Inferior parietal cortex (tissue), 1 donor: ENCODE results near the gene ELF2.
"Not testable (repeated sequence)": the region's sequence is repeated elsewhere in the genome, so short reads cannot be mapped to it uniquely, and the experiment has no call there.

Experiments used
- DNase-seq: peaks from one replicate; pipeline ENCODE4 v3.0.0-alpha.2; 2016; ENCODE audit errors: extremely low spot score

Gene ELF2

GRCh38 chr4:139144161-139144859, 32.7 kb downstream of the ELF2 start:
- no peak for DNase-seq

GRCh38 chr4:139142980-139143379, 34.0 kb downstream of the ELF2 start:
- DNase-seq: no peak

DNA sequence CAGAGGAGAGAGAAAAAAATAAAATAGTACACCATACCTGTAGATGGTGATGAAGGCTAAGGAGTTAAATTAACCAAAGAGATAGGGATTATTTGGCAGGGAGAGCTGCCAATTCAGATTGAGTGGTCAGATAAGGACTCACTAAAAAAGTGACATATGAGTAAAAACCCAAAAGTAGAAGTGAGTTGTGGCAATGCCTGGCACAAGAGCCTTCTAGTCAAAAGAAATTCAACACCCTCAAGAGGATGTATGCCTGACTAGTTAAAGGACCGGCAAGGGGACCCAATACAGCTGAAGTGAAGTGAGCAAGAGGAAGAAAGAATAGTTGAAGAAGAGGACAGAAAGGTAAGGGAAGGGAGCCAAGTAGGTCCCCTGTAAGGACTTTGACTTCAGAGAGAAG, 34.9 kb downstream of the ELF2 start:
- DNase-seq: no peak

DNA sequence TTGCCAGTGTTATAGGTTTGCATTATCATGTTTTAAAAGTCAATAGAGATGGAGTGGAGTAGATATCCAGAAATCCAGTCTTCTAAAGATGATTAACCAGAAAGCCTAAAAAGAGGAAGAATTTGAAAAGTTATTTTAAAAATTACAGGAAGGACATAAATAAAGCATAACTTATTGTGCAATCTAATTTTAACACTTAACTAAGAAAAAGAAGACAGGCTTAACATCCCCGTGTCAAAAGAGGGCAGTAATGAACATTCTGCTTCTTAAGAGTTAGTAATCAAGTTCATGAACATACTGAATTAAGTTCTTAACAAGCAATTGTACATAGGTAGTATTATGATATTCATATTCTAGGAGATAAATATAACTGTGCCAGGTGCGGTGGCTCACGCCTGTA, 39.3 kb downstream of the ELF2 start:
- no peak for DNase-seq

DNA sequence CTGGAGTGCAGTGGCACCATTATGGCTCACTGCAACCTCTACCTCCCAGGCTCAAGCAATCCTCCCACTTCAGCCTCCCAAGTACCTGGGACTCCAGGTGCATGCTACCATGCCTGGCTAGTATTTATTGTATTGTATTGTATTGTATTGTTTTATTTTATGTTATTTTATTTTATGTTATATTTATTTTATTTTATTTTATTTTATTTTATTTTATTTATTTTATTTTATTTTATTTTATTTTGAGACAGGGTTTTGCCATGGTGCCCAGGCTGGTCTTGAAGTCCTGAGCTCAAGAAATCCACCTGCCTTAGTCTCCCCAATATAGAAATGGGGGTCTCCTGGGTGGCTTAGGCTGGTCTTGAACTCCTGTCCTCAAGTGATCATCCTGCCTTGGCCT, 42.6 kb downstream of the ELF2 start:
- DNase-seq: no peak

- no peak for DNase-seq
These were observed 45.7 kb downstream of the ELF2 start for GRCh38 chr4:139131209-139131870.

GRCh38 chr4:139129206-139129605, 47.8 kb downstream of the ELF2 start:
- DNase-seq: no peak

- DNase-seq: no peak
These were observed 50.1 kb downstream of the ELF2 start for GRCh38 chr4:139126898-139127297.

GRCh38 chr4:139123910-139124309, 53.1 kb downstream of the ELF2 start:
- no peak for DNase-seq

- DNase-seq: no peak
These were observed 58.7 kb downstream of the ELF2 start for GRCh38 chr4:139118365-139118764.

GRCh38 chr4:139115226-139115625, 61.8 kb downstream of the ELF2 start:
- DNase-seq: no peak

DNA sequence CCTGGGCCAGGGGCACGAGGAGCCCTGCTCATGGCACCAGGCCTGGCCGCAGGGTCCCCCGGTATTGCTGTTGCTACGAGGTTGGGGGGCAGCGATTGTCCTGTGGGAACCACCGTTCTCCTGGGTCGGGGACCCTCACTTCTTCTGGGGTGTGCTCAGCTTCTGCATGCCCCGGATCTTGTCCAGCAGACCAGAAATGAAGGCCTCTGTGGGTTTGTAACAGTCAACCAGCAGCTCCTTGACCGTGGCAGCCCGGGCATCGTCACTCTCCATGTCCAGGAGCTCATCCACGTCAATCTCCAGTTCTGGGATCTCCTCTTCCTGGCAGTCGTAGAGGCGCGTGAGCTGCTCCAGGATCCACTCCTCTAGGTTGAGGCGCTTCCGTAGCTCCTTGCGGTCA, 62.2 kb downstream of the ELF2 start:
- not testable (repeated sequence) for DNase-seq

DNA sequence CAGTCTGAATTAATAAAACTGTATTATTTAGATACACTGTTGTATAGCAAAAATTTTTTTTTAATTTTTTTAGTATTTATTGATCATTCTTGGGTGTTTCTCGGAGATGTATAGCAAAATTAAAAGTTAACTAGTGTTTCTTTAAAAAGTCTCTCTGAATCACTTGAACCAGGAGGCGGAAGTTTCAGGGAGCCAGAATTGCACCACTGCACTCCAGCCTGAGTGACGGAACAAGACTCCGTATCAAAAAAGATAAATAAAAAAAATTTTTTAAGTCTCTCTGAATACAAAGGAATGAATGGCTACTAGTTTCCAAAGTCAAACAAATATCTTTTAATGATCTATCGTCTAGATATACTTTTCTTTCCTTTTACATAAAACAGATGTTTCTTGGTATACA, 64.4 kb downstream of the ELF2 start:
- no peak for DNase-seq

- DNase-seq: no peak
These were observed 68.4 kb downstream of the ELF2 start for GRCh38 chr4:139108567-139109128.

DNA sequence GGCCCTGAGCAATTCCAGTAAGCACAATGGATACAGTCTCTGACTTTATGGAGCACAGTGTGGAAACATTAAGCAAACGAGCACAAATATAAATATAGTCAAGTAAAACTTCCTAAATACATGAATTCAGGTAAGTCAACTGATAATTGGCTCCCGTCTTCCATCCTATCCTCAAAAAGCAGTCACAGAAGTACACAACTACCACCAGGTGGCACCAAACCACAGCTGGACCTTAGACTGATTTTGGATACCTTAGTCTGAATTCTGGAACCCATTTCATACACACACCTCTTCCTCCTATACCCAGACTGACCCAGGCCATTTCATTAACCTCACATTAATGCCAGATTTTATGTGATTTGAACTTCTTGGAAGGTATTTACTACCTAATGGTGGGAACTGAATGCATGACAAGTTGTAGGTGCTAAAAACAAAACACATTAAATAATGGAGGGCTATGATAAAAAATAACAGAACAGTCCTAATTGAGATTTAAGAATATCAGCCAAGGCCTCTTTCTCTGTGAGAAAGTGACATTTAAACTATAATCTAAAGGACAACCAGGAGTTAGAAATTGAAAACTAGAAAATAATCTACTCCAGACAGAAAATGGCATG, 77.5 kb downstream of the ELF2 start:
- DNase-seq: peak; percentile 94

DNA sequence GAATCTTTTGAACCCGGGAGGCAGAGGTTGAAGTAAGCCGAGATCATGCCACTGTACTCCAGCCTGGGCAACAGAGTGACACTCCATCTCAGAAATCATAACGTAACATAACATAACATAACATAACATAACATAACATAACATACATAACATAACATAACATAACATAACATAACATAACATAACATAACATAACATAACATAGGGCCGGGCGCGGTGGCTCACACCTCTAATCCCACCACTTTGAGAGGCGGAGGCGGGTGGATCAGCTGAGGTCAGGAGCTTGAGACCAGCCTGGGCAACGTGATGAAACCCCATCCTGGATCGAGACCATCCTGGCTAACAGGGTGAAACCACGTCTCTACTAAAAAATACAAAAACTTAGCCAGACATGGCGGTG, 84.7 kb downstream of the ELF2 start:
- DNase-seq: no peak

DNA sequence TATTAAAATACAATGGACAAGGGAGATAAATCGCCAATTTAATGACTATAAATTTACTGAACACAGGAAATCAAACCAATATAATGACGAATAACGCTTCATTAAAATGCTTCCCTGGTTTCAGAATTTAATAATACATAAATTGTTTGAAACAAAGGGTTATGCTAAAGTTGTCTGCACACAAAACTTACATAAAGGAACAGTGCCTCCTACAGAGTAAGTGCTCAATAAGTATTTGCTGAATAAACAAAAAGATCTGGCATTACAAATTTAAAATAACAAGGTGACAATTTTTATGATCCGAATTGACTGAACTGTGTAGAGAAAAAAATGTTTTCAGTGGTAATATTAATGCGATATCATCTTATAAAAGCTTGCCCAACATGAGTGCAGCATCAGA, 91.9 kb downstream of the ELF2 start:
- DNase-seq: no peak

- DNase-seq: no peak
These were observed 92.3 kb downstream of the ELF2 start for GRCh38 chr4:139084804-139085093.

DNA sequence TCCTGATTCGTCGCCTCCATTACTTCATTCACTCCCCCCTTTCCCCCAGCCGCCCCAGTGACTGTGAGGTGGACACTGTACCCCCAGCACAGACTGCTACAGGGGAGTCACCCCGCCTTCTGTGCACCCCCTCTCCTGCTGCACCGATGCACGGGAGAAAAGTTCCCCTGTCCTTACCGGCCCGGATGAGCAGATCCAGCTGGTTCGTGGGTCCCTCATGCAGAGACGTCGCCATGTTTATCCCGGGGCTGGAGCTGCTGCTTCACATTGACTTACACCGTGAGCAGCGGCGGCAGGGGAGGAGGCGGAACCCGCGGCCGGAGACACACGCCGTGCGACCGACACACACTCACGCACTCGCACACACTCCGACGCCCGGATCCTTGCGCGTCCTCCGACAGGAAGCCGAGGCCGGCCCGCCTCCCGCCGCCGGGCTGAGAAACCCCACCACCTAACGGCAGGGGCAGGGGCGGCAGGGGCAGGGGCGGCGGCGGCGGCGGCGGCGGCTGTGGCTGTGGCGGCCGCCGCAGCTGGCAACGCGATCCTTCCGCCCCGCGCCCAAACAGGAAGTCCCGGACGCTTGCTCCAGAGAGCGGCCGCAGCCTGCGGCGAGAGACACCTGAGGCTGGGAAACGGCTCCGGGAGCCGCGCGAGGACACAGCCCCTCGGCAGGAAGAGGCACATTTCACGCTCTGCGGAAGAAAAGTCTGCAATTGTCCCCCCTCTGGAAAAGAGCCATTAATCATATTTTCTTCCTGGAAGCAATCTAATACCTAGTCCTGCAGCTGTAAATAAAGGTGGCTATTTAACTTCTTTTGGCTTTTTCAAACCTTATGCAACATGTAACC, 92.8 kb downstream of the ELF2 start:
- DNase-seq: peak; percentile 77

GRCh38 chr4:139083607-139083955, 93.4 kb downstream of the ELF2 start:
- DNase-seq: peak; percentile 61

- peak; percentile 99 for DNase-seq
These were observed 94.0 kb downstream of the ELF2 start for GRCh38 chr4:139082750-139083606.
